Erythroblast (primary cell): ENCODE data around the gene BPTF.
"Not testable (repeated sequence)": the region's sequence is repeated elsewhere in the genome, so short reads cannot be mapped to it uniquely, and the experiment has no call there.

Experiments used
- DNase-seq, 2 experiments: peaks; one replicate each; lab custom pipeline; 2025; lab: John Stamatoyannopoulos, UW
- GATA1 ChIP-seq: IDR thresholded peaks from 2 replicates; pipeline ENCODE4 v1.6.1; 2011; ENCODE audit warnings: low read depth, mild to moderate bottlenecking, control low read depth, low read length, moderate library complexity
- POLR2A ChIP-seq: IDR thresholded peaks from 2 replicates; pipeline ENCODE4 v1.6.1; 2011; ENCODE audit warnings: mild to moderate bottlenecking, low read length

The BPTF gene

DNA sequence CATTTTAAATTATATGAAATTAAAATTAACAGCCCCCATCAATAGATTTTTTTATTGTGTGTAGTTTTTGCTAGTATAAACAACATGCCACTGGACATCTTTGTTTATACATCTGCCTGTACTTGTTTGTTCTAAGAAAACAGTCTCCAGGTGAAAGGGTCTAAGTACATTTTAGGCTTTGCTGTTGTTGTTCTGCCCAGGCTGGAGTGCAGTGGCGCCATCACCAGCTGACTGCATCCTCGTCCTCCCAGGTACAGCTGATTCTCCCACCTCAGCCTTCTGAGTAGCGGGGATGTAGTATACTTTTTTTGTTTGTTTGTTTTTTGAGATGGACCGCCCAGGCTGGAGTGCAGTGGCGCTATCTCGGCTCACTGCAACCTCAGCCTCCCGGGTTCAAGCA, 145.5 kb downstream of the BPTF start:
- no peak for TF ChIP-seq GATA1
- TF ChIP-seq POLR2A = no peak
- no peak for DNase-seq

DNA sequence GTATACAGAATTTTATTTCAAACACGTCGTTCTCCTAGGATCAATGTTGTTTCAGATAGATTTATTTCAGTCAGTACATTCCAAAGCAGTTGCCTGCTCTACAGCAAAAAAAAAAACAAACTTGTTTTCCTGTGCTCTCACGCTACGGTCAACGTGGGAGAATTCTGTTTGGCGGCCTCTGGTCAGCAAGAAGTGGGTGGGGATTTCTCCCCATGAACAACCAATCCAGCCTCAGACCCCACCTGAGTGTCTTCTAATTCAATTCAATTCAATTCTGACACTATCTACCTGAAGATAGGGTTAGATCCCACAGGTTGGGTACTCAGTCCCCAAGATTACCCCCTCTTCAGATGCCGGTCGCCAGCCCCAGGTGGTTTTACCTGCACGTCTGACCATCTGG, 148.9 kb downstream of the BPTF start:
- no peak for TF ChIP-seq GATA1
- no peak for TF ChIP-seq POLR2A
- no peak for DNase-seq

DNA sequence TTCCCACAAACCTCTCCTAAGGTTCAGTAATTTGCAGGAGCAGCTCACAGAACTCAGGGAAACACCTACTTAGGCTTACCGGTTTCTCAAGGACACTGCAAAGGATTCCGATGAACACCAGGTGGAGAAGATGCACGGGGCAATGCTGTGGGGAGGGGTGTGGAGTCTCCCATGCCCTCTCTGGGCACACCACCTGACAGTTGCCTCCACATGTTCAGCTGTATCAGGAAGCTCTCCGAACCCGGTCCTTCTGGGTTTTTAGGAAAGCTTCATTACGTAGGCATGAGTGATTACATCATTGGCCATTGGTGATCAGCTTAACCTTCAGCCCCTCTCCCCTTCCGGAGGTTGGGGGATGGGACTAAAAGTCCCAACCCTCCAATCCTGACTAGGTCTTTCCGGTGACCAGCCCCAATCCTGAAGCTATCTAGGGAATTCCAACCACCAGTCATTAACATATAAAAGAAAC, 149.3 kb downstream of the BPTF start:
- TF ChIP-seq GATA1 = no peak
- no peak for TF ChIP-seq POLR2A

DNA sequence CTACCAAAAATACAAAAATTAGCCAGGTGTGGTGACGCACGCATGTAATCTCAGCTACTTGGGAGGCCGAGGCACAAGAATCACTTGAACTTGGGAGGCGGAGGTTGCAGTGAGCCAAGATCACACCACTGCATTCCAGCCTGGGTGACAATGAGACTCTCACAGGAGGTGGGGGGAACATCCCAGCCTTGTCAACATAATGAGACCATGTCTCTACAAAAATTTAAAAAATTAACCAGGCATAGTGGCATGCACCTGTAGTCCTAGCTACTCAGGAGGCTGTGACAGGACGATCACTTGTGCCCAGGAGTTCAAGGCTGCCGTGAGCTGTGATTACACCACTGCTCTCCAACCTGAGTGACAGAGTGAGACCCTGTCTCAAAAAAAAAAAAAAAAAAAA, 151.0 kb downstream of the BPTF start:
- not testable (repeated sequence) for DNase-seq

More for the DNA sequence above, 149.3 kb downstream of the BPTF start:
- no peak for DNase-seq

DNA sequence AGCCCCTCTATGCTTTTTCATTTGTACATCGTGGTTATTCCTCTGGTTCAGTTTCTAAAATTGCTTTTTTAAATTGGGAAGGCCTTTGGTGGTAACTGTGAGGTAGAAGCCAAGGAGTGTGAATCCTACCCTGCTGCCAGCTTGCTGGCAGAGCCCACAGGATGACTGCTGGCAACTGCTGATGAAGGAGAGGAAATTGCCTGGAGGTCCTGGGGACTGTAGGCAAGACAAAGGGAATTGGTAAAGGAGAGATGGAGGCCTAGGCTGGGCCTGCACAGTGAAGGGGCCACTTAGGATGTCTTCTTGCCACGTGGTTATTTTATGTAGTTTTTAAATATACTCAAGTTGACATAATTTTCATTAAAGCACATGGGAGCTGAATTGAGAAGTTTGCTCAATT, 155.2 kb downstream of the BPTF start:
- no peak for DNase-seq
- TF ChIP-seq GATA1 (no peak), POLR2A (no peak)

DNA sequence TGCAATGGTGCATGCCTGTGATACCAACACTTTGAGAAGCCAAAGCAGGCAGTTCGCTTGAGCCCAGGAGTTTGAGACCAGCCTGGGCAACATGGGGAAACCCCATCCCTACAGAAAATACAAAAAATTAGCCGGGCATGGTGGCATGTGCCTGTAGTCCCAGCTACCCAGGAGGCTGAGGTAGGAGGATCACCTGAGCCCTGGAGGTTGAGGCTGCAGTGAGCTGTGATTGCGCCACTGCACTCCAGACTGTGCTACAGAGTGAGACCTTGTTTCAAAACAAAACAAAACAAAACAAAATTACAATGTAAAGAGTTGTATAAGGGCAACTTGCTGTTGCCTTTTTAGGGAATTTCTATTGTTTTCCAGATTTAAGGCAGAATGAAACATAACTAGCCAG, 155.6 kb downstream of the BPTF start:
- DNase-seq = not testable (repeated sequence)

DNA sequence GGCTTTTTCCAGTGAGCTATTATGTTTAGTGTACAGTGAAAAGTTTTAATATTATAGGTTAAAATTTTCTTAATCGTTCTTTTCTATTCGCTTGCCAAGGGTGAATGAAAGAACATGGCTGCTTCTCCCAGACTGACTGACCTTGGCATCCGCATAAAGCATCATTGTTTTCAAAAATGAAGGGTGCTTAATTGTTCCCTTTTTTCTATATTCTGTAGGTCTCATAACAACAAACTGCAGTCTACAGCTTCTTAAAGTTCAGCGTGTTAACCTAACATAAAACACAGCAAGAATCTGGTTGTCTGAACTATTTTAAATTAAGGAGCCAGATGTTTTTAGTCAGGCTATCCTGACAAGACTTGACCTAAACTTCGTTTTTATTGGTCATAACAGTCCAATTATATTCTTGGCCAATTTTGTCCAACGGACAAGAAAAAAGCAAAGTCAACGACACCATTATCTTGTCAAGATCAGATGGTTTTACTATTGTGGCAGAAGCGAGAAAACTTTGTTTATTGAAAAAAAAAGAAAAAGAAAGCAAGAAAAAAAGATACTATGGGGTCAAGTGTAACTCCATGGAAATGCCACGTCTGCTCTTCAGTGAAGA, 156.8 kb downstream of the BPTF start:
- no peak for TF ChIP-seq GATA1
- no peak for TF ChIP-seq POLR2A
- no peak for DNase-seq

DNA sequence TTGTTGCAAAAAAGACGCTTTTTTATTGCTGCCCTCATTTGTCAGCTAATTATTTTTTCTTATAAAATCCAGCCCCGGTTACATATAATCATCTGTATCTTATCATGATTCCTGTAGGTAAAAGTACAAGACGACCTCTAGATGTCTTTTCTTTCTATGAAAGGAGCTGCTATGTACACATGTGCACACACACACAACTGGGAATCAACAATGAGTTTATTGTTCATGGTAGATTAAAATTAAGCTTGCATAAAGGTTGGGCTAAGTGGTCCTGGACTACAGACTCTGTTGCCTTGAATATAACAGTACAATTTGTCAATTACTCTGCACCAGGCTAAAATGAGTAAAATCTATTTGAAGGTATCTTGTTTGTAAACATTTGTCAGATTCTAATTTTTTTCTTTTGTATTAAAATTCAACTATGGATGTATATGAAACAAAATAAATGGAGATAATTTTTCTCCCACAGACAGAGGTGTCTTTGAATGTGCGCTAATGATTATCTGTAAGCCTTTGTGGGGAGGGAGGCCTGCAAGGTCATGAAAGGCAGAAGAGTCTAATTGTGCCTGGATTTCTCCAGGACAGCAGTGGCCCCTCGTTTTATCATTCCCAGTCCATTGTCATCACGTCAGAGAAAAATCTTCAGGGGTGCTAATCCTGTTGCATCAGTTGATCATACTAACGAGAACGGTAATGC, 157.5 kb downstream of the BPTF start:
- TF ChIP-seq POLR2A = no peak
- TF ChIP-seq GATA1 = no peak
- no peak for DNase-seq

DNA sequence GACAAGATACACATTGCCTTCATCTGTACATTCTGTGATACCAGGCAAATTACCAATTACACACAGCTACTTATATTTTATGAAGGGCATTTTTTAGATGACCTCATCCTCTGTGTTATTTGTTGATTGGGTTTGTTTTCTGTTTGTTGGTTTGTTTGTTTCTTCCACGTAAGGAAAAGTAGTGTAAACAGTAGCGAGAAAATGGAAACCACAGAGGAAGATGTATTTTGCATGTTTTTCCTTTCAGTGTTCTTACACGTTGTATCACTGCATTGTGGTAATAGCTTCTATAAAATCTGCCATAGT, 158.0 kb downstream of the BPTF start:
- DNase-seq = no peak

DNA sequence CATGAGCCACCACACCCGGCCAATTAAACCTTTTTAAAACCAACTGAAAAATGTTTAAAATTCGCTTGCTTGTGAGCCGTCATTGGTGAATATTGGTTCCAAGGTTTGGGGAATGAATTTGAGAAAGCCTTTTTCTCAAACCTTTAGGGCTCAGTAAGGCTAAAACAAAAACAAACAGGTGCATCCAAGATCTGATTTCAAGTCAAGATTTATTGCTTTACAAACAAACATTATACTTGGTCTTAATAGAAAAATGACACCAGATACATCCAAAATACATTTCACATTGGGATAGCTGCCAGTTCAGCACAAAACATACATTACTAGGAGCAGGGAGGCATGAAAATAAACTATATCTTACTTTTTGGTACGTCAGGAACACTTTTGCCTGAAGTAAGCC, 165.6 kb downstream of the BPTF start:
- DNase-seq = no peak
- no peak for TF ChIP-seq POLR2A
- no peak for TF ChIP-seq GATA1

More for the DNA sequence above, 158.0 kb downstream of the BPTF start:
- TF ChIP-seq POLR2A (no peak), GATA1 (no peak)

DNA sequence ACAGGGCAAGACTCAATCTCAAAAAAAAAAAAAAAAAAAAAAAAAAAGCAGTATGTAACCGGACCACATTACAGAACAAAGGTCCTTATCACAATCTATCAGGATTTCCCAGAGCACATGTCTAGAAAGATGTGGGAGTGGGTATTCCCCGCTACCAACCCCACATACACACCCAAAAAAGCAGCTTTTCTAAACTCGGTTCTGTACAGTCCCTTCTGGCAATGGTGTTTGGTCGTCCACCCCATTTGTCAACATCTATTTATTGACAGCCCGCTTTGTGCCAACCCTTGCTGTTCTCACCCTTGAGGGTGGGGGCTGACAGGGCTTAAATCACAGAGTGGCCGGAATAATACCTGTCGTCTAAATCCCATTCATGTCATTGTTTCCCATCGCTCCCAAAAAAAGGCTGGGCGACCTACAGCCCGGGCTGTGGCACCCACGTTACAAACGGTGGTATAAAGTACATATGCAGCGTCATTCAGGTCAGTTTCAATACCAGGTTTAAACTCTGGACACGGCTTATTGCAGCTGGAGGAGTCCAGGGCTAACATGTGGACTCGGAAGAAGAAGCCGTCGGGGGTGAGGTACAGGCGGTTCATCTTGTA, 167.3 kb downstream of the BPTF start:
- TF ChIP-seq GATA1 = no peak
- TF ChIP-seq POLR2A = no peak
- DNase-seq = peak in 1 of 2 experiments; percentile 53

DNA sequence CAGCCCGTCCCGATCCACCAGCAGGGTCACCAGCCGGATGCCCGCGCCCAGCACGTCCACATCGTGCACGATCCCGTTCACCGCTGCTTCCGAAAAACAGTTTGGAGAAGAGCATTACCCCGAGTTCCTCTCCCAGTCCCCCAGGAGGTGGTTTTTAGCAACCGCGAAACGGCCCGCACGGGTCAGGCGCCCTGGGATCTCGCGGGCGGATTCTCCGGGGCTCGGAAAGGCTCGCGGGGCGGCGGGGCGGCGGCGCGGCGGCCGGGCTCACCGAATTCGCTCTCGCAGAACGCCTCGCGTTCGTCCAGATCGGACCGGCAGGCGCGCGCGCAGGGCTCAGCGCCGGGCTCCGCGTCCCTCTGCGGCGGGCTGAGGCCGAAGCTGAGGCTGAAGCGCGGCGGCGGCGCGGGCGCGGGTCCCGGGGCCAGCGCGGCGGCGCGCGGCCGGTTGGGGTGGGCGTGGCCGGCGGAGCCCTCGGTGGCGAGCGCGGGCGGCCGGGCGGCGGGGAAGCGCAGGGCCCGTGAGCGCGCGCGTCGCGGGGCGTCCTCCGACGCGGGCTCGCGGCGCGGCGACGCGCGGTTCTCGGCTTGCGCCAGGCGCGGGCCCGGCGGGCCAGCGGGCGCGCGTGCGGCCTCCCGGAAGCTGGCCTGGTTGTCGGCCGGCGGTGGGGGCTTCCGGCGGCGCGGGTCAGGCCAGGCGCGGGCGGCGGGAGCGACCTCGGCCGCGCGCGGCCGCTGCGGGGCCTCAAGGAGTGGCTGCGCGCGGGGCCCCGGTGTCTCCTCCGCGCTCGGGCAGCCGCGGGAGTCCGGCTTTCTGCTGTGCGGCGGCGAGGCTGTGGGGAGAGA, 168.1 kb downstream of the BPTF start:
- TF ChIP-seq GATA1 (no peak), POLR2A (peak; percentile 47)
- DNase-seq = peak; percentile 90 to 94

DNA sequence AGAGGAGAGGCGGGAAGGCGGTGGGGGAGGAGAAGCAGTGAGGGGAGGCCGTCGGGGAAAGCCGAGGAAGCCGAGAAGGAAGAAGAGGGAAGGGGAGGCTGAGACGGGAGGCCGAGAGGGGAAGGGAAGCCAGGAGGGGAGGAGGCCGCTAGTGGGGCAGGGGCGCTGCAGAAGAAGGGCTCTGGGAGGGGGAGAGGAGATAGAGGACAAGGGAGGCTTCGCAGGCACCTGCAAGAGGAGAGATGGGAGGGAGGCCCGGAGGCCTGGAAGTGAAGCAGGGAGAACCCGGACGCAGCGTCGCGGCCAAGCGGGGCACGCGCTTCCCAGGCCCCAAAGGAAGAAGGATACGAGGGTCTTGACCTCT, 168.7 kb downstream of the BPTF start:
- DNase-seq = no peak
- TF ChIP-seq POLR2A (no peak), GATA1 (no peak)
